LNCAP (cell line): ENCODE measurements around the gene WHRN.

Experiments
- TF ChIP-seq, protein P1 (sequence below): fragments of 450-650 bp; IDR thresholded peaks from 2 replicates; pipeline ENCODE4 v1.5.1; 2017; ENCODE audit warnings: mild to moderate bottlenecking

The WHRN gene

DNA sequence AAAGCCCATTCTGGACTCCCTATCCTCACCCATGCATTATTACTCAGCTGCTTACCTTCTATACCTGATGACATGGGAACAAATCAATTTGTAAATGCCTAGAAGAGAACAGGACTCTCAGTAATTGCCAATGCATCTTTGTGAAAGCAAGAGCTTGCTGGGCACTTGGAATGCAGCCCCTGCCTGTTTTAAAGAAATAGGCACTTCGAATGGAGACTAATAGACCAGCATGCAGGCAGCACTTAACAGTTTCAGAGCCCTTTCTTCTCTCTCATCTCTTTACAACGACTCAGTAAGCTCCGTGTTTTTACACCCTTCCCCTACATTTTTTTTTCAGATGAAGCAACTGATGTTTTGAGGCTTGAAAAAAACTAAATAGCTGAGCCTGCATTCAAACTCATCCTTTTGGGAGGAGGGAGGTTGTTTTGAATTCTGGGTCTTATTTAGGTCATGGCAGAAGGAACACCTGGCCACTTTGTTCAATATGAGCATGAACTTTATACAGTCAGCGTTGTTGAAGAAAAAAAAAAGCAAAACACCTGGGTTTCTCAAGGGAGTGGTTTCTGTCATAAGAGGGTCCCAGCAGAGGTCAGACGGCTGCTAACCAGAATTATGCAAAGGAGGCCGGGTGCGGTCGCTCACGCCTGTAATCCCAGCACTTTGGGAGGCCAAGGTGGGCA lies 34.6 kb upstream of the WHRN start:
- TF ChIP-seq, protein P1, sequence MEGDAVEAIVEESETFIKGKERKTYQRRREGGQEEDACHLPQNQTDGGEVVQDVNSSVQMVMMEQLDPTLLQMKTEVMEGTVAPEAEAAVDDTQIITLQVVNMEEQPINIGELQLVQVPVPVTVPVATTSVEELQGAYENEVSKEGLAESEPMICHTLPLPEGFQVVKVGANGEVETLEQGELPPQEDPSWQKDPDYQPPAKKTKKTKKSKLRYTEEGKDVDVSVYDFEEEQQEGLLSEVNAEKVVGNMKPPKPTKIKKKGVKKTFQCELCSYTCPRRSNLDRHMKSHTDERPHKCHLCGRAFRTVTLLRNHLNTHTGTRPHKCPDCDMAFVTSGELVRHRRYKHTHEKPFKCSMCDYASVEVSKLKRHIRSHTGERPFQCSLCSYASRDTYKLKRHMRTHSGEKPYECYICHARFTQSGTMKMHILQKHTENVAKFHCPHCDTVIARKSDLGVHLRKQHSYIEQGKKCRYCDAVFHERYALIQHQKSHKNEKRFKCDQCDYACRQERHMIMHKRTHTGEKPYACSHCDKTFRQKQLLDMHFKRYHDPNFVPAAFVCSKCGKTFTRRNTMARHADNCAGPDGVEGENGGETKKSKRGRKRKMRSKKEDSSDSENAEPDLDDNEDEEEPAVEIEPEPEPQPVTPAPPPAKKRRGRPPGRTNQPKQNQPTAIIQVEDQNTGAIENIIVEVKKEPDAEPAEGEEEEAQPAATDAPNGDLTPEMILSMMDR: no peak

DNA sequence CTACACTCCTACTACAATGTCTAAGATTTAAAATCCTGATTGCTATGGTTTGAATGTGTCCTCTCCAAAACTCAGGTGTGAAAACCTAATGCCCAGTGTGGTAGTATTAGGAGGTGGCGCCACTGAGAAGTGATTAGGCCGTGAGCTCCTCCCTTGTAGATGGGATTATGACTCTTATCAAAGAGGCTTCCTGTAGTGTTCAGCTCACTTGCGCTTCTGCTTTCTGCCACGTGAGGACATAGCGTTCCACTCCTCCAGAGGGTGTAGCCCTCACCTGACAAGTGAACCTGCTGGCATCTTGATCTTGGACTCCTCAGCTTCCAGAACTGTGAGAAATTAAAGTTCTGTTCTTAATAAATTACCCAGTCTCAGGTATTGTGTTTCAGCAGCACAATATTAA lies 33.0 kb upstream of the WHRN start:
- TF ChIP-seq, protein P1: no peak

DNA sequence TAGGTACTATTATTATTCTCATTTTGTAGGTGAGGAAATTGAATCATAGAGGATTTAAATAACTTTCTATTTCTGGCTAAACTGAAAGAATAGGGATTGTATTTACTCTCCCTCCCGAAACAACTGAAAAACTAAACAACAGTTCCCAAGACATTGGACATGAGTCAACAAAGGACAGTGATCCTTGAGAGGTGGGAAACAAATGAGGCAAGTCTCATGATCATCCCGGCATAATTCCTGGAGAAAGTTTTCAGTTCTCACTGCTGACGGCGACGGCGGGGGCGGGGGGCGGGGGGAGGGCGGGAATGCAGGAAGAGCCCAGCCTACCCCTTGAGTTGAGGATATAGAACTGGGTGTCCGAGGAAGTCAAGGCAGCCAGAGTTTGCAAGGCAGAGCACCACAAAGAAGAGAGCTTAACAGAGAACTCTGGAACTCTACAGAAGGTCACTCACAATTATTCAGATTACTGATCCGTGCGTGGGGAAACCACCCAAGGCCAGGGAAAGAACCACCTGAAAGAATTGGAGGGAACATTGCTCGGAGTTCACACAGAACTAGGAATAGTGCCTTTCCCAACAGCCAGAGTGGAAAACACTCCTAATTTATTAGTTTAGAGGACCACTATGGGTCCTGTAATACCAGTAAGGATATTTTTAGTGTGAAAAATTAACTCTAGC lies 27.4 kb upstream of the WHRN start:
- TF ChIP-seq, protein P1: no peak

DNA sequence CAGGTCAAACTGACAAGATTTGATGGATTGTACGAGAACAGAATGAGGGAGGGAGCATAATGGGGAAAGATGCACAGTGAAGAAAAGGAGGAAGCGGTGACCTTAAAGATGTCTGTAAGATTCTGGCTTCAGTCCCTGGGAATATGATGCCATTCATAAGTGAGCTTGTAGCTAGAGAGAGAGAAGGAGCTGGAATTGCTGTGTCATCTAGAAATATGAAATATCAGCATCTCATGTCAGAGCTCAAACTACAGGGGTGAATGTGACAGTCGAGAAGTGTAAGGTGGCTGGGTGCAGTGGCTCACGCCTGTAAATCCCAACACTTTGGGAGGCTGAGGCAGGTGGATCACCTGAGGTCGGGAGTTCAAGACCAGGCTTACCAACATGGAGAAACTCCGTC lies 24.0 kb upstream of the WHRN start:
- TF ChIP-seq, protein P1: no peak

DNA sequence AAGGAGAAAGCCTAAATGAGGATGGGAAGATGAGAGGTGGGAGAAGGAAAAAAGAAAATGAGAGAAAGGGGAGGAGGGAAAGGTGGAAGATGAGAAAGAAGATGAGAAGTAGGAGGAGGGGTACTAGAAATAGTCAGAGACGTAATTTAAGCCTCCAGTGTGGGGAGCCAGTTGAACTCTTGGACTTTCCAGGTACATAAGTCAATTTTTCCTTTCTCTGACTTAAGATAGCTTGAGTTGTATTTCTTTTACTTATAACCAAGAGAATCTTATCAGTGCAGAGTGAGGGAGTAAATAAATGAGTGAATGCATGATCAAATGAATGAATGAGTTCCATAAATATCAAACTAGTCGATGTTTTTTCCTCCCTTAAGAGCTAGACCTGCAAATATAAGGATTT lies 21.5 kb upstream of the WHRN start:
- TF ChIP-seq, protein P1: no peak

DNA sequence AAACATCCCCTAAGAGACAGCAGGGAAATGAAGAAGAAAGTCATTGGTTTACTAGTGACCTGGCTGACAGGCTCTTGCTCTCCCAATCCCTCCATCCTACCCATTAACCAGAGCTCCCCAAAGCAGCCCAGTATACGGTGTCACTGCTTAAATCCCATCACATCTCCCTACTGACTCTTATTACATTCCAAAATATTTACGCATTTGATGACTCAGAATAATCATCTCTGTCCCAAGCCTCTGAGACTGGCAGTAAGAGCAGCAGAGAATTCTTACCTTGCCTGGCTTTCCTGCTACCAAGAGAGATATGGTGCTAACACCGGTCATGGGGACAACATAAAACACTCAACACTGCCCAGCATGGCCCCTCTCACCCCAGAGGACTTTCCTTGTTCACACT lies 20.2 kb upstream of the WHRN start:
- TF ChIP-seq, protein P1: no peak

DNA sequence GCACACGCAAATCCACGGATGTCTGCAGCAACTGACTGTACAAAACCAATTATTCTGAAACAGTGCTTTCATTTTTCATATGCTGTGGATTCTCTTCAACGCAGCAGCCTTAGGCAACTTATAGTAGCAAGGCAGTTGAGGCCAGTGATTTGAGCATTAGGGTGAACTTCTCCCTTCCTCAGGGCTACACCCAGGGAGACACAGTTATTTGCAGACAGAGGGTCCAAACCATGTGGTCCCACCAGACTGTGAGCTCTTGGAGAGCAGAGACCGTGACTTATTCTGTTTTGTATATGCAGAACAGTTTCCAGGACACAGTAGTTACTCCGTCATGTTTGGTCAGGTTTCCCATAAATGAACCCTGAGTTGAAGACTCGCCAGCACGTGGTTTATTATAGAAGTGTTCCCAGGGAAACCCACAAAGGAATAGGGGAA lies 19.0 kb upstream of the WHRN start:
- TF ChIP-seq, protein P1: no peak
